Endometrial microvascular endothelial cells (primary cell): ENCODE results near the gene TPT1. TPM values are rescaled to one million over a fixed set of nuclear protein-coding genes. Genes with fewer than 3 reads are reported as not detected.
"Not testable (repeated sequence)": the region's sequence is repeated elsewhere in the genome, so short reads cannot be mapped to it uniquely, and the experiment has no call there.

Experiments used
- in situ Hi-C: cut with HindIII; loops from 2 replicates; pipeline ENCODE4 v1.10.0; 2017; ENCODE audit warnings: low sequenced_read_pairs, low pct_unique_long_range_greater_than_20kb; ENCODE audit errors: inconsistent ontology term
- total RNA-seq: library from RNA; depleted of rRNA; stranded (reverse); fragments of >200 nt; gene quantifications from one replicate; pipeline ENCODE4 v1.2.3, GENCODE V29; 2015; ENCODE audit errors: inconsistent ontology term

Gene TPT1
- total RNA-seq, 1 donor from 2014 or later, result 1,490 TPM

GRCh38 chr13:45369116-45369515, 28.1 kb upstream of the TPT1 start:
- in situ Hi-C loops, result no loop called here

GRCh38 chr13:45368571-45368970, 27.6 kb upstream of the TPT1 start:
- in situ Hi-C loops, result no loop called here

- in situ Hi-C loops, result no loop called here
Observed at GRCh38 chr13:45368005-45368404, 27.0 kb upstream of the TPT1 start.

- in situ Hi-C loops, result no loop called here
Observed at GRCh38 chr13:45367358-45367757, 26.4 kb upstream of the TPT1 start.

- in situ Hi-C loops, result no loop called here
Observed at GRCh38 chr13:45365558-45365885, 24.5 kb upstream of the TPT1 start.

GRCh38 chr13:45364876-45365557, 24.0 kb upstream of the TPT1 start:
- in situ Hi-C loops, result no loop called here

GRCh38 chr13:45362939-45363338, 22.0 kb upstream of the TPT1 start:
- in situ Hi-C loops, result no loop called here

- in situ Hi-C loops, result no loop called here
Observed at GRCh38 chr13:45361596-45362206, 20.7 kb upstream of the TPT1 start.

GRCh38 chr13:45356966-45357672, 16.1 kb upstream of the TPT1 start:
- in situ Hi-C loops, result no loop called here

GRCh38 chr13:45353895-45354294, 12.9 kb upstream of the TPT1 start:
- in situ Hi-C loops, result no loop called here

GRCh38 chr13:45352031-45352430, 11.0 kb upstream of the TPT1 start:
- in situ Hi-C loops, result no loop called here

- in situ Hi-C loops, result no loop called here
Observed at GRCh38 chr13:45350152-45350551, 9.2 kb upstream of the TPT1 start.

GRCh38 chr13:45349438-45349837, 8.5 kb upstream of the TPT1 start:
- in situ Hi-C loops, result no loop called here

GRCh38 chr13:45344064-45344463, 3.1 kb upstream of the TPT1 start:
- in situ Hi-C loops, result not testable (repeated sequence)

- in situ Hi-C loops, result not testable (repeated sequence)
Observed at GRCh38 chr13:45343102-45343501, 2.1 kb upstream of the TPT1 start.

GRCh38 chr13:45342668-45343067, 1.7 kb upstream of the TPT1 start:
- in situ Hi-C loops, result not testable (repeated sequence)

GRCh38 chr13:45341799-45342500, 967 bp upstream of the TPT1 start:
- in situ Hi-C loops, result no loop called here

- in situ Hi-C loops, result no loop called here
Observed at GRCh38 chr13:45340422-45341033, 455 bp downstream of the TPT1 start.

- in situ Hi-C loops, result no loop called here
Observed at GRCh38 chr13:45339867-45340266, 1.1 kb downstream of the TPT1 start.
